HG02884 (cell line): ENCODE data around the gene FILIP1L.

Experiments
- ATAC-seq: cut with Tn5 transposase; IDR thresholded peaks from one replicate; pipeline ENCODE4 v1.9.1; 2021; ENCODE audit warnings: mild to moderate bottlenecking, moderate library complexity; ENCODE audit not compliant: unreplicated experiment

FILIP1L gene

DNA sequence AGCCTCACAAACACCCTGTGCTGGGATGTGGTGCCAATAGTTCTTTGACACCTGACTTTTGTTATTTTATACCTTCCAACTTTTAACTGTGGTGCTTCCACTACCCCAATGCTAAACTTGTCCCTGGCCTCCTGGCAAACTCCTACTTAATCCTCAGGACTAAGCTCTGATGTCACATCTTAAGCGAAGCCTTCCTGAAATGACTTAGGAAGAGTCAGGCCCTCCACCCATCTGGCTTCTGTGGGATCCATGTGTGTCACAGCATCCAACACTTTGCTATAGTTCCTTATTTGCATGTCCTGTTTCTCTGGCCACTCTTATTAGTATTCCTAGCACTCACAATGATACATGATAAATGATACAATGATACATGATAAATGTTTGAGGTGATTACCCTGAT is 133.2 kb downstream of the FILIP1L start:
- no peak for ATAC-seq

DNA sequence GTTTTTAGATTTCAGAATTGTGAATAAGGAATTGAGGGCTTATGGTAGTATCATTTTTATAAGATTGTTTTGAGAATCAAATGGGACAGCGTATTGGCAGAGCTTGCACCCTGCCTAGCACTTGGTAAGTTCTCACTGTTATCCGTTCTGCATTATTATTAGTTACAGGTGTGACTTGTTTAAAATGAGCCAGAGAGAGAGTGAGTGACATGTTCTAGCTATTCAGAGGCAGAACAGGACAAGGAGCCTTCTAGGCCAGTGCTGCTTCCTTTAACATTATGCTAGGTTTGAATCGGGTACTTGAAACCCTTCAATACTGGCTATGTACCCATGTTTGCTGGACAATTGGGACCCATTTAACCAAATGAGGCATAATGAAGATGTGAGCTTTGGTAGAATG is 133.7 kb downstream of the FILIP1L start:
- ATAC-seq = no peak

DNA sequence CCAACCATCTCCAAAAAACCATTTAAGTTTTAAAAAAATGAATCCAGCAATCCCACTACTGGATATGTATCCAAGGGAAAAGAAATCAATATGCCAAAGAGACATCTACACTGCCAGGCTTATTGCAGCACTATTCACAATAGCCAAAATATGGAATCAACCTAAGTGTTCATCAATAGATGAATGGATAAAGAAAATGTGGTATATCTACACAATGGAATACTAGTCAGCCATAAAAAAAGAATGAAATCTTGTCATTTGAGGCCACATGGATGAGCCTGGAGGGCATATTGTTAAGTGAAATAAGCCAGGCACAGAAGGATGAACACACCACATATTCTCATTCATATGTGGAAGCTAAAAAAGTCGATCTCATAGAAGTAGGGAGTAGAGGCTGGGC is 136.1 kb downstream of the FILIP1L start:
- no peak for ATAC-seq

DNA sequence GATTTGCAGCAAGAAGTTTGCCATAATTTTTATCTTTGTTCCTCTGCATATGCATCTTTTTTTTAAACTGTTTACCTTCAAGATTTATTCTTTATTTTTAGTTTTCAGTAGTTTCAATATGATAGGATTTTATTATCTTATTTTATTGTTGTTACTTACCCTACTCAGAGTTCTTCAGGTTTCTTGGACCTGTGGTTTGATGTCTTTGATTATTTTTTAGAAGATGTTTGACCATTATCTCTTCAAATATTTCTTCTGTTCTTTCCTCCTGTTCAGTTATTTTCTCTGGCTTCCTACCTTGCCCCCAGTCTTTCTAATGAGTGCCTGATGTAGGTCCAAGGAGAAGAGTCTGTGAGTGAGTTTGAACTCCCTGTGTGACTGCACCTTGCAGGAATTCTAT is 137.7 kb downstream of the FILIP1L start:
- ATAC-seq = no peak

DNA sequence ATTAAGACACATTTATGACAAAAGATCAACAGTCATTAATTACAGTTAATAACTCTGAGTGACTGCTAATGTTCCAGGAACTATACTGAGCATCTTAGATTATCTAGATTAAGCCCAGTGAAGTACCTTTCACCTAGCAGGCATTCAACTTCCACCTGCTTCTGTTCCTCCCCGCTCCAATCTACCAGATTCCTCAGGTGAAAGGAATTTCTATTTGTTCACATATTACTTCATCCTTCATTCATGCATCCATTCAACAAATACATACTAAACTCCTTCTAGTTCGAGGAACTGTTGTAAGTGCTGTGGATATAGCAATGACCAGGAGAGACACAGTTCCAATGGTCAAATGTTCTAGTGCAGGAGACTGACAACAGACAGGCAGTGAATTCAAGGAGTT is 139.3 kb downstream of the FILIP1L start:
- no peak for ATAC-seq

DNA sequence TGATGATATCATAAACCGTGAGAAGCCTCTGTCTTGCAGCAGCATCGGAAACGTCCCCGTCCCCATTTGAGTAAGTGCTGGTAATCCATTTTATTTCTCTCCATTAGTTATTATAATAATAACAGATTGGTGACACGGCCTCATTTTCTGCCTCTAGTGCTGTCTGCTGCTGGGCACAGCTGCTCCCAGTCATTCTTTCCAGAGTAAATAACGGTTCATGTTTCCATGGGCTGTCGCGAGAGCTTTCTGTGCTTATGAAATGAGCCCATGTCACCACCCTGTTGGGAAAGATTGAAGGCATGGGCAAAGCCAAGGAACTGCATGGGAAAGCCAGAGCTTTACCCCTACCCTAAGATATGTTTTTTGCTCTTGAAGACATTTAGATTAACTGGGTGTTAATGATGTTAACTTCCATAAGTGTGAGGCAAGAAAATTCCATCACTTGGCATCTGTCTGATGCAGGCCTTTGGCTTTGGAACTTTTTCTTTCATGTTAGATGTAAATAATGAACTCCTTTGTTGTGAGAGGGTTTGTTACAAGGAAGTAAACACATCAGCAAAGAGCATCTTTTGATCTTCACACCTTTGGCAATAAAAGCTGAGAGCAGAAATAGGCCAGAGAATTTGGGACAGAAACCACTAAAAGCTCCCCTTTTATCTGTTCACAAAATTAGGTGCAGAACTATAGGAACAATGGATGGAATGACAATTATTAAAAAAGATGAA is 141.8 kb downstream of the FILIP1L start:
- no peak for ATAC-seq

DNA sequence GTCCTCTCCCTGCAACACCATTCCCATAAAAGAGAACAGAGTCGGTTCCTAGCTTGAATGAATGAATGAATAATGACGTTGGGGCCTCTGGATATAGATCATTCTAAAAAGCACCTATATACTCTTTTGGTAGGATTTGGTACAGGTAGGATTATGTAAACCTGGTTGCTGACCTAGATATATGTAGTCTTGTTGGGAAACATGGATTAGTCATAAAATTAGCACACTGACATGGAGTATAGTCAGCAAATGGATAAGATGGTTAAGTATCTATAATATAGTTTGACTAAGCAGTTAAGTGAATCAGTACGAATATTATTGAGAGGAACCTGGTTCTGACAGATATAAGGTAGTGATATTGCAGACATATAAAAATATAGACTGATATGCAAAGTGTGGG is 142.5 kb downstream of the FILIP1L start:
- ATAC-seq = no peak

DNA sequence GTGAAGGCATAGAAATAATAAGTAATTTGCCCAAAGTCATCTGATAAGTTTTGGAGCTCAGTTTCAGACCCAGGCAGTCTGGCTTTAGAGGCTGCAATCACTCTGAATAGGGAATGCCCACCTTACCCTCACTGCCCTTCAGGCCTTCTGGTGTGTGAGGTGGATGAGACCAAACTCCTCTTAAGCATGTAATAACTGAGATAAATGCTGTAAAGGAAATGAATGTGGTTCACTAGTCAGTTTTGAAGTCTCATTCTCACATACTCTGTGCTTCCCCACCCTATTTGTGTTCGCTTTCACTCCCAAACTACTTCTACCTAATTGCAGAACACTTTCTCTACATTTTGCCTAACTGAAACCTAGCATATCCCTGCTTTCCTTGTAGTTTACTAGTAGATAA is 144.1 kb downstream of the FILIP1L start:
- ATAC-seq = peak; percentile 97

DNA sequence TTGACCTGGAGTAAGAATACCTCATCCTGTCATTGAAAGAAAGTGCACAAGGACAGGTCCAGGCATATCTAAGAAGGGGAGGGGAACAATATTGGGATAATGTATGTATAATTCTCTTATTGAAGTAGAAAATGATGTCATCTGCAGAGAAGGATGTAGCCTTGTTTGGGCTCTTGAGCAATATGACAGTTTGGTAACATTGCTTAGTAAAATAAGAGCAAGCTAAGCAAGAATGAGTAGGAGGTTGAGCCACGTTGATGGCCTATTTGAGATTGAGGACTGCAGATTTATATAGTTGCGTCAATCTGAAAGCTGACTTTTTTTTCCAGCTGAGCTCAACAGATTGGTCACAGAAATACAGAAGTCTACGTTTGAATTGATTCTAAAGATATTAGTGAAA is 145.2 kb downstream of the FILIP1L start:
- ATAC-seq = no peak

DNA sequence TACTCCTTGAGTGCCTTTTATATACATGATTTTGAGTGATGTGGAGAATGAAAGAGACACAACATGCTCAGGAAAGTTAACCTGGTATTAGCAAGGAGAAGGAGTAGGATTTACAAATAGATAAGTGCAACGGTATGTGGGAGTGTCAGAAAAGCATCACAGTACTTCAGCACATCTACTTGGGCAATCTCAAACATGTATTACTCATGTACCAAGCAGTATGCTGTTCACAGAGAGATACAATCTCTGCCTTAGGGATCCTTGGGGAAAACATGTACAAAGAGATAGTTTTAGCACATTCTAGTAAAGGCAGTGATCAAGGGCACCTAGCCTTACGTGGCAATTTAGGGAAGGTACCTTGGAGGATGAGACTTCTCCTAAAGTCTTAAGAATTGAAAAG is 146.5 kb downstream of the FILIP1L start:
- no peak for ATAC-seq

DNA sequence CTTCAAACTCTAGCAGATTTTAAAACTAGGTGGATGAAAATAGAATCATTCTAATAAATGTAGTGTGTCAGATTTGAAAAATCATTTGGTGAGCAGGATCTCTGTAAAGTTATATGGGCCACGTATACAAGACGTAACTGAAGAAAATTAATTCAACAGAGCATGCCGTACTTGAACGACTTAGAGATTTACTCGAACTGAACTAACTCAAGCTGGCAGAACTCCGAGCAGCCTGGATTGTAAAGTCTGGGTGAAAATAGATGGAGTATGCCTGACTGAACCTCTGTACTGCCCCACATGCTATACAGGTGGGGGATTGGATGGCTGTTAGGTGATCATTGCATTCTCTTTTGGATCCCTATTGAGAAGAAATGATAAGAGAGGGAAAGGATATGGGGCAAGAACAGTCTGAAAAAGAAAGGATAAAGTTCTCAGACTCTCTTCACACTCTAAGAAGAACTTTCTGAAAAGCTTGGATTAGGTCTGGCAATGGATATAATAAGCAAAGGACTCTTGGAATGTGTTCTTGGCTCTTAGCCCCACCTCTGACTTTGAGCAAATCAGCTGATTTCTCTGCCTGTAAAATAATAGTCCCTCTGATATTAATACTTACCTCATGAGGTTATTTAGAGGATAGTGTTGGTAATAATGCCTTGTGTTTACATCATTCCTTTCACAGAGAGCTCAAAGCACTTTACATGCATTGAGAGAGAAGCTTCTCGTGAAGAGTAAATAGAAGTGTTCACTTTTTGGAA is 147.5 kb downstream of the FILIP1L start:
- ATAC-seq = no peak

DNA sequence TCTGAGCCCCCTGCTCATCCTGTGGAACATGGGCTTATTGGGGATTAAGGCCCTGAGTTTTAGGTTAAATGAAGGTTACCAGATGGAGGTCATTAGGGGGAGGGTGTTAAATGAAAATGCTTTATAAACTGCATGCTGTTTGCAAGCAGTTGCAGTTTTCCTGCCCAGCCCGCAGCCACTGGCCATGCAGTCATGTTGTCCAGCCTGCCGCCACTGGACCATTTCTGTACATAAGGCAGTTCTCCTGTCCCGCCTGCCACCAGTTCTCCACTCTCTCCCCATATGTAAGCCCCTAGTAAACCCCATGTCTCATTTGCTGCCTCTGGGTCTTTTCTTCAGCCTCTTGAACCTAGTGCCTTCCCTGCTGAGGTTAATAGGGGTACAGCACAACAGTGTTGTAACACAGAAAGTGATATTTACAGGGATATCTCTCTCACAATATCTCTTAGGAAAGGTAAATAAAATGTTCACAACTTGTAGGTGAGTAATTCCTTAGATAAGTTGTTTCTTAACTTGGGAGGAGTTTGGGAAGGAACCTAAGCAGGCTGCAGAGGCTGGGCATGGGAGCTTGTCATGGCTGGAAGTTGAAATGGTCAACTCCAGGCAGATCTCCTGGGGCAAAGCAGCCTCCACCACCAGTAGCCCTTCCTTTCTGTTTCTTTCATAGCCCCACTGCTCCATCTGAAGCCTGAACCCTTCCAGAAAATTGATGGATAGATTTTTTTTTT is 148.5 kb downstream of the FILIP1L start:
- no peak for ATAC-seq

DNA sequence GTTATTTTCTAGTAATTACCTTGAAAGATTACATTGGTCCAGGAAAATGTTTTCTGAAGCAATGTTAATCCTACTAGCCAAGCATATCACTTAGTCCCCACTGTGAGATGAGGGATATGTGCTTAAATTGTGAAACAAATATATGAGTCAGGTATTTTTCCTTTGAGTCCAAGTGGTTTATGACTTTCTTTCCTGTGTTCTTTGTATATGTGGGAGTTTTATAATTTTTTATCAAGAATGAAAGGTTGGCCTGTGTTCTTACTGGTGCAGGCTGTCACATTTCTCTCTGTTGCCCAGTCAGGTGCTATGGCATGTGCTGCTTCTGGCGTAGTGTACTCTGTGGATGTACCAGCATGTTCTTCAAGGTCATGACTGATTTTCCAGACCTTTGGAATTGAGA is 149.2 kb downstream of the FILIP1L start:
- ATAC-seq = no peak

DNA sequence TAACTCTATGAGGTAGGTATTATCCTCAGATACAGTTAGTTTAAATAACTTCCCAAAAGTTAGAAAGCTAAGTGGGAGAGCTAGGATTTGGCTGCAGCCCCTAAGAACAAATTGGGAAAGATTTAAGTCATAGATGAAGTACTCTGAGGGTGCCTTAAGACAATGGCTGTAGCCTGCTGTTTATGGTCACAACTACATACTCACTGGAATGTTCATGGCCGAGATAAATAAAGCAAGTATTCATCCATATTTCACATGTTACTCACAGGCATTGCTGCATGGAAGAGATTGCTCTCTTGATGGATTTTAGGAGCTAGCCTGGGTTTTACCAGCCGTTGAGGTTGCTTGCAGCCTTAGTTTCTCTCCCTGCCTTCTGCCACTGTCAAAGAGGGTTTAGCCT is 151.6 kb downstream of the FILIP1L start:
- ATAC-seq = no peak

DNA sequence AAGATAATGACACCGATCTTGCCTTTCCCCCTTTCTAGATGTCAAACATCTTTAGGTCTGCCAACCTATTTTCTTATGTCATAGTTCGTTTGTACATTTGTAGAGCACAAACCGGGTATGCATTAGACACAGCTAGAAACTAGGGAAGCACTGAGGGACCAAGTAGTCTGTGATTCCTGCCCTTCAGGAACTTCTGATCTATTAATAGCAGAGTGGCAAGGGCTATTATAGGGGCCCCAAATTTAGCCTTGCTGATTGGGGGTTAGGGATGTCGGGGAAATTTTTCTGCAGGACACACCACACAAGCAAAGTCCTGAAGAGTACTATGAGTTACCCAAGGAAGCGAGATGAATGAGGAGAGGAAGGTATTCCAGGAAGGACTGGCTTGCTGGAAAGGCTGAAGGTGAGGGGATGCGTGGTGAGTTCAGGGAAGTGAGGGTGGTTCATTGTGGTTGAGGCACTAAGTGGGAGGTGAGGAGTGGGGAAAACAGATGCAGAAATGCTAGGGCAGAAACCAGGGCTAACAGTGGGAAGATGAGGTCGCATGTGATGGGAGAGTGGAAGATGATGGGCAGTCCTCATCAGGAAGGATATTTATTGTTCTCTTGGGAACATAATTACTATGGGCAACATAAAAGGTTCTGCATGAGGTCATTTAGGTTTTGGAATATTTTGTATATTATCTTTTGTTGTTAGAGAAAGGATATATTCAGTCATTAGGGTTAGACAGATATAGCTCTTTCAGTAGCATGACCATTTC is 152.4 kb downstream of the FILIP1L start:
- no peak for ATAC-seq

DNA sequence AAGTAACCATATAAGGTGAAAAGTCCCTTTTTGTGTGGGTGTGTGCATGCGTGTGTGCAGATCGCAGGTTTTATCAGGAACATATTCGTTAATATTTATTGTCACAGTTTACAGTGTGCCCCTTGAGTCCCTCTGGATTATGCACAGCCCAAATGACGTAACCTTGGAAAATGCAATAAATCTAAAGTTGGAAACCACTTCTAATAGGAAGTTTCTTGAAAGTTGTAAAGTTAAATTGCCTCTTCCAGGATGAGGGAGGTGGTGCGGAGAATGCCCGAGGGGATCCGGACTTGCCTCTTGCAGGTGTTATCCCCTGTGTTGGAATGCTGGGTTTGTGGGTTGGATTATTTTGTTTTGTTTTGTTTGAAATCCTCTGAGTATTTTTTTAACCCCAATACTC is 153.4 kb downstream of the FILIP1L start:
- ATAC-seq = no peak

DNA sequence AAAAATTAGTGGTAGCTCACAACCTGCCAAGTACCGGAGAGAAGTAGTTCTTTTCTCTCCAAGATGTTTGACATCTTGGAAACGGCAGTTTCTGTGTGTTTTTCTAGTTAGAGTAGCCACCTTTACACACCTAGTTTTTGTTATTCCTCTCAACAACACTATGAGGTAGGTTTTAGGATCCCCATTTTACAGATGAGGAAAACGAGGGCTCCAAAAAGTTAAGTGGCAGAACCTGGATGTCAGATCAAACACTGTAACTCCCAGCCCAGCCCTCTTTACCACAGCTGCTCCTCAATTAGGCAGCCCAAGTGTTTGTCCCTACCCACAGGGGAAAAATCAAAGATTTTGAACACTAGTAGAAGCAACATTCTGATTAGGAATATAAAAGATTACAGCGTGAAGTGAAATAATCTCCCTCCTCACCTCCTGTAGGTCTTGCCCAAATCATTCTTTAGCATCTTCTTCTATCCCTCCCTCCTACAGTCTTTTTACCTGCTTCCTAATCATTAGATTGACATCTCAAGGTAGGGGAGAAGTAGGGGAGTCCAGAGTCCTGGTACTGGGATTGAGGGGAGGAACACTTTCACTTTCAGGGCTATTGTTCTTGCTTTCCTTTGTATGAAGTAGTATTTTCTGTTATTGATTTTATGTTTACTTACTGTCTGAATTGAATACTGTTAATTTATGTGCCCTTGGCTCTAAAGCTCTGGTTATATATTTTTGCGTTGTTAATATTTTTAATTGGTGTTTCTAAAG is 154.0 kb downstream of the FILIP1L start:
- ATAC-seq = no peak

DNA sequence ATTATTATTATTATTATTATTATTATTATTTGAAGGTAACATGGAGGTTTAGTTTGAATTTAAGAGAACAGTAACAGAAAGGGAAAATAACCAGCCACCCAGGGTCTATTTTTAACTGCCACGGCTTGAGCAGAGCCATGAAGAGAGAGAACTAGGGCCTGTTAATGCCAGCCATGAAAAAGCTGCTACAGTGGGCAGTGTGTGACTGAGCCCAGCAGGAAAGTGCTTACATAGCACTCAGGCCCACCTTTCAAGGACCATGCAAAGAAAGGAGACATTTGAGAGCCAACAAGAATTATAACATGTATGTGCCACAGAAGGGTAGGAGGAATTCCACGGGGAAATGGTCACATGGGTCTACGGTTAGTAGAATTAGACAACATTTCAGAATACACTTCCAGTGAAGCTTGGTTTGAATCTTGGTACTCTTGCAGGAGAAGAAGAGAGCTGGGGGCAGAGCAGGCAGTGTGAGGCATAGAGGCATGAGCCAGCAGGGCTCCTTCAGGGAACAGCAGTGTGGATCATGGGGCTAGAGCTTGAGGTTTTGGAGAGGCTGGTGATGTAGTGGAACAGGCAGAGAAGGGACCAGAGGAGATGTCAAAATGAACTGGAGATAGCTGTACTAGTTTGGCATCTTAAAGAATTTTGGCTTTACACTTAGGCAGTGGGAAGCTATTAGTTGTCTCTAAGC is 155.9 kb downstream of the FILIP1L start:
- ATAC-seq = no peak

DNA sequence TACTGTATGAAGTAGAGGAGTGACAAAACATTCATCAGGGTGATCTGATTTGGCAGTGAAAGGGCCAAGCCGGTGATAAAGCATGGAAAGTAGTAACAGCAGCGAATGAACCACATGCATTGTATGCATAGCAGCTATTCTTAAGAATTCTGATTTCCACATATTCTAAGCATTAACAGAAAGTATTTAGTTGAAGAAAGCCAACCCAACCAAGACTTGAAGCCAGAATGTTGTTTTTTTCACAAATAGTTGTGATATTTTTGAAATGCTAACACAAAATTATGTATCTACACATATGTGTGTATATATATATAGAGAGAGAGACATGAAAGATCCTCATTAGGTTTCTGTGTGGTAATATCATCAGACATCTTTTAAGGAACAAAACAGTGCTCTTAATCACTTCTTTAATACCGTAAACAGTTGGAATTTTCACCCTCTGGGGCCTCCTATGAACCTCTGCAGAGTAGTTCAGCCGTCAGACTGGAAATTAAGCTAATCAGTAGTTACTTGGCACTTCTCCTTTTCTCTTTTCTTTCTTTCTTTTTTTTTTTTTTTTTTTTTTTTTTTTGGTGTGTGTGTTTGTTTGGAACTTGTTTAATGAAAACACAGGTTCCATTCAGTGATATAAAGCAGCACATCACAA is 157.0 kb downstream of the FILIP1L start:
- ATAC-seq = no peak
